Measurements from ENCODE around the gene RASEF.

The RASEF gene

DNA sequence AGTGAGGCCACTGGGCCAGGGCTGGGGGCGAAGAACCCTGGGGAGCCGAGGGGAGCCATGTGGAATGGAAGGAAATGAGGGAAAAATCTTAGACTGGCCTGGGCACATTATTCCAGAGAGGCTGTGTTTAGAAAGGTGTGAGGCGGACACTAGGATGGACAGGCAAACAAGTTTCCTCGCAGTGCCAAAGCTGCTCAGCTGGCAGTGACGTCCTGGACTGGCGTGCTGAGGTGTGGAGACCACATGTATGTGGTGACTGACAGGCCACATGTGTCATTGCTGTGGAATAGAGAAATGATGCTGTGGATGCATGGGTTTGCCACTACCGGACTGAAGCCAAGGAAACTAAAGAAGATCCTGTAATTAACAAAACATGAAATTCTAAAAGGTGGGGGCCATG, 42.6 kb downstream of the RASEF start:
- TF ChIP-seq, protein P1, sequence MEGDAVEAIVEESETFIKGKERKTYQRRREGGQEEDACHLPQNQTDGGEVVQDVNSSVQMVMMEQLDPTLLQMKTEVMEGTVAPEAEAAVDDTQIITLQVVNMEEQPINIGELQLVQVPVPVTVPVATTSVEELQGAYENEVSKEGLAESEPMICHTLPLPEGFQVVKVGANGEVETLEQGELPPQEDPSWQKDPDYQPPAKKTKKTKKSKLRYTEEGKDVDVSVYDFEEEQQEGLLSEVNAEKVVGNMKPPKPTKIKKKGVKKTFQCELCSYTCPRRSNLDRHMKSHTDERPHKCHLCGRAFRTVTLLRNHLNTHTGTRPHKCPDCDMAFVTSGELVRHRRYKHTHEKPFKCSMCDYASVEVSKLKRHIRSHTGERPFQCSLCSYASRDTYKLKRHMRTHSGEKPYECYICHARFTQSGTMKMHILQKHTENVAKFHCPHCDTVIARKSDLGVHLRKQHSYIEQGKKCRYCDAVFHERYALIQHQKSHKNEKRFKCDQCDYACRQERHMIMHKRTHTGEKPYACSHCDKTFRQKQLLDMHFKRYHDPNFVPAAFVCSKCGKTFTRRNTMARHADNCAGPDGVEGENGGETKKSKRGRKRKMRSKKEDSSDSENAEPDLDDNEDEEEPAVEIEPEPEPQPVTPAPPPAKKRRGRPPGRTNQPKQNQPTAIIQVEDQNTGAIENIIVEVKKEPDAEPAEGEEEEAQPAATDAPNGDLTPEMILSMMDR (conservative IDR thresholded peaks at IDR 0.05; ENCODE audit: control insufficient read depth, insufficient read depth, low read depth, low read length) = no peak
- no peak overlapping the region for H3K4me3 ChIP-seq (ENCODE audit: control insufficient read depth, low read depth, low read length)
- no peak for DNase-seq (ENCODE audit: low read depth)

- TF ChIP-seq, protein P1 (conservative IDR thresholded peaks at IDR 0.05; ENCODE audit: control insufficient read depth, insufficient read depth, low read depth, low read length) = no peak
- no peak overlapping the region for H3K4me3 ChIP-seq (ENCODE audit: control insufficient read depth, low read depth, low read length)
- DNase-seq (ENCODE audit: low read depth) = no peak
These were observed 43.7 kb downstream of the RASEF start for GRCh38 chr9:83019246-83019645.

GRCh38 chr9:83015897-83016296, 47.0 kb downstream of the RASEF start:
- DNase-seq (ENCODE audit: low read depth) = no peak
- no peak overlapping the region for H3K4me3 ChIP-seq (ENCODE audit: control insufficient read depth, low read depth, low read length)
- TF ChIP-seq, protein P1 (conservative IDR thresholded peaks at IDR 0.05; ENCODE audit: control insufficient read depth, insufficient read depth, low read depth, low read length) = no peak

- TF ChIP-seq, protein P1 (conservative IDR thresholded peaks at IDR 0.05; ENCODE audit: control insufficient read depth, insufficient read depth, low read depth, low read length) = no peak
- no peak overlapping the region for H3K4me3 ChIP-seq (ENCODE audit: control insufficient read depth, low read depth, low read length)
- DNase-seq (ENCODE audit: low read depth) = peak; percentile 62
These were observed 48.9 kb downstream of the RASEF start for GRCh38 chr9:83013867-83014605.

DNA sequence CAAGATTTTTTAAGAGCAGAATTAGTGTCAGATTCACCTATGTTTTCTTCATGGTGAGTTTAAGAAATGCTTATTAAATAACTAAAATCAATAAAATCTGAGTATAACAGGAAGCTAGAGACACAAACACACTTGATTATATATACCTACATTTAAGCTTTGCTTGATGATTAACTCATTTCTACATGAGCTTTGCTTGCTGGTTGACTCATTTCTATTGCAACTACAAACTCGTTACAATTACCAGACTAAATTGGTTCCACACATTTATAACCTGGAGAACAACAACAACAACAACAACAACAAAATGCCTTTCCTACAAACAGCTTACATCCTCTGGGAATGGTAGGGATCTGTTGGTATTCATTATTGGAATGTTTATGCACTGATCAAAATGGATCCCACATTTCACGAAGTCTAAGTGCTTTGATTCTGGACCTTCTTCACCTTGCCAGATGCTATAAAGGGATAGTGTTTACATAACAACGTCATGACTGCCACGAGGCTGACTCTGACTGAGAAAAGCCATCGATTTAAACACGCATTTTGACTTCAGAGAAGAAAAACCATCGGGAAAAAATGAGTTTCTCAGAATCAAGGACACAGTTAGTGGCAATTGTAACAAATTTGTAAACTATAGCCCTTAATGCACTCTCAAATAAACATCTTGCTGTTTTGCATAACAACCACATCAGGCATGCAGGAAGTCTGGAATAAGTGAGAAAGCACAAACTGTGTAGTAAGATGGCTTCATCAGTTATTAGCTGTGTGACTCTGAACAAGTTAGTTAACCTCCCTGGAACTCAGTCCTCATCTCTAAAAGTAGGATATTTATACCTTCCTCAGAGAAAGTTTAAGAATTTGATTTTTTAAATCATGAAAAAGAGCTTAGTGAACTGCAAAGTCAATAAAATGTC, 49.8 kb downstream of the RASEF start:
- peak; percentile 39 for DNase-seq (ENCODE audit: low read depth)
- H3K4me3 ChIP-seq (ENCODE audit: control insufficient read depth, low read depth, low read length) = no peak overlapping the region
- TF ChIP-seq, protein P1 (conservative IDR thresholded peaks at IDR 0.05; ENCODE audit: control insufficient read depth, insufficient read depth, low read depth, low read length) = no peak

- TF ChIP-seq, protein P1 (conservative IDR thresholded peaks at IDR 0.05; ENCODE audit: control insufficient read depth, insufficient read depth, low read depth, low read length) = no peak
- DNase-seq (ENCODE audit: low read depth) = peak; percentile 6
- H3K4me3 ChIP-seq (ENCODE audit: control insufficient read depth, low read depth, low read length) = no peak overlapping the region
These were observed 50.6 kb downstream of the RASEF start for GRCh38 chr9:83012168-83012921.

Data from fibroblast of mammary gland (primary cell).